ENCODE data around the gene TMEM150C.

GRCh38 chr4:82543131-82543530, 18.7 kb downstream of the TMEM150C start:
- TF ChIP-seq CTCF (IDR thresholded peaks at IDR 0.05; ENCODE audit: low read depth, low read length, missing input control) (no peak), YY1 (IDR thresholded peaks at IDR 0.05) (no peak), JUND (IDR thresholded peaks at IDR 0.05) (no peak), REST (IDR thresholded peaks at IDR 0.05) (no peak), EGR1 (IDR thresholded peaks at IDR 0.05; ENCODE audit: low read depth in 2 of 2) (no peak), RXRA (IDR thresholded peaks at IDR 0.05) (no peak), TAF1 (conservative IDR thresholded peaks at IDR 0.05) (no peak), SP1 (IDR thresholded peaks at IDR 0.05) (no peak)
- TF ChIP-seq, protein P1, sequence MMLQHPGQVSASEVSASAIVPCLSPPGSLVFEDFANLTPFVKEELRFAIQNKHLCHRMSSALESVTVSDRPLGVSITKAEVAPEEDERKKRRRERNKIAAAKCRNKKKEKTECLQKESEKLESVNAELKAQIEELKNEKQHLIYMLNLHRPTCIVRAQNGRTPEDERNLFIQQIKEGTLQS (IDR thresholded peaks at IDR 0.05) = no peak
- TF ChIP-seq, protein P2, sequence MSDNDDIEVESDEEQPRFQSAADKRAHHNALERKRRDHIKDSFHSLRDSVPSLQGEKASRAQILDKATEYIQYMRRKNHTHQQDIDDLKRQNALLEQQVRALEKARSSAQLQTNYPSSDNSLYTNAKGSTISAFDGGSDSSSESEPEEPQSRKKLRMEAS (IDR thresholded peaks at IDR 0.05) = no peak

All from liver (tissue), 3 donors.